Activated naive CD8-positive, alpha-beta T cell treated with anti-CD3 and anti-CD28 coated beads, Interleukin-2, amount 50 U/mL, for 16 hours (primary cell): Measurements from ENCODE around the gene GPA33.
A peak's percentile ranks its signal among the peaks of the same experiment; 100 is the strongest.

Experiments
- DNase-seq: peaks from one replicate; pipeline ENCODE4 v3.0.0-alpha.2; 2020; ENCODE audit warnings: low read depth, low spot score

The GPA33 gene

DNA sequence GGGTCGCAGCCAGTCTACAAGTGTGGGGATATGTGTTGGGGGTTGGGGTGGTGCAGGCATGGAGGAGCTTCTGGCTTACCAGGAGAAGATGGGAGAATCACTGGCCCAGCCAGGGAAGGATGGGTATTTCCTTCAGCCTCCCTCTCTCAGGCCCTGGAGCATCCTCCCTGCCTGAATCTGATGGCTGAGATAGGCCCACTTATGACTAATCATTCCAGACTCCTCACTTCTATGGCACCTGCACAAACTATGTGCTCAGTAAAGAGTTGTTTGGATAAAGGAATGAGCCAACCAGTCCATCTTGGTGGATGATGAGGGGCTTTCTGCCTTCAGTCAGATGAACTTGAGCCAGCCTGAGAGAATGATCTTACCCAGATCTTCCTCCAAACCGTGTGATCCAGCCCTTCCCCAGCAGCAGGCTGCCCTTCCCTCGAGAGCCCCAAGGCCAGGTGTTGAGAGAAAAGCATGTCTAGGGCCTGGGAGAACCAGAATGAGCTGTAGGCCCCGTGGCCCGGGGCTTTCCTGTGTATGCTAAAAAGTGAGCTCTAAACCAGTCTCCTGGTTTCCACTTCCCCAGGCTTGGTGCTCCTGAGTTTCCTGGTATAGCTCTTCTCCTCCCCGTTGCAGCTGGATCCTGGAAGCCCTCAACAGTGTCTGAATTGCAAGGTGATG, 1.3 kb downstream of the GPA33 start:
- DNase-seq: no peak

DNA sequence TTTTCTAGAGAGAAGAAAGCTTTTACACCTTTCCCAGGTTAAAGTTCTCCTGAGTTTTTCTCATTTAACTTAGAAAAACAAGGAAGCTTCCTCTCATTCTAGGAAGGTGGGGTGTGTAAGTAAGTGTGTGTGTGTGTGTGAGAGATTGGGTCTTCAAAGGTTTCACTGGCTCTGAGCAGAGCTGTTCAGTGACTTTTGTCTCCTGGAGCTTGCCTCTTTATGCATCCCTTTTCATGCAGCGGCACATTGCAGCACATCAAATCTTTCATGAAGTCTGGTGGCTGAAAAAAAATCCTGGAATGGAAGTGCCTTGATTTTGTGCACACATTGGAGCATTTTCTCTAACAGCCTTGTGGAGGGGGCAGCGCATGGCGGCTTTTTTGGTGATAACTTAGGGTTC, 3.4 kb downstream of the GPA33 start:
- DNase-seq: no peak

DNA sequence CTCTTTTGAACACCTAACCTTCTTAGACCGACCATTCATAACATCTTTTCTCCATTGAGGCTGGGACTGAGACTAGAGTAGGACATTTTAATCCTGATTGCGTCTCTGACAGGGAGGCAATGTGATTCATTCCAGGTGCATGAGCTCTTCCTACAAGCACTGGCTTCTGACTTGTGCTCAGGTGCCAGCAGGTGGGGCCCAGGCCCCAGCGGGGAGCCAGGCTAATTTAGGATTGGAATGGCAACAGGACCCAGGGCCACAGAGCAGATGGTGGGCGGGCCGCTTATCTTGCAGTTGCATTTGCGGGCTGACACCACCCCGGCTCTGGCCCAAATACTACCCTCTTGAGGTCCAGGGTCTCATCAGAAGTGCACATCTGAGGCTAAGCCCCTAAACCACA, 4.1 kb downstream of the GPA33 start:
- DNase-seq: no peak

DNA sequence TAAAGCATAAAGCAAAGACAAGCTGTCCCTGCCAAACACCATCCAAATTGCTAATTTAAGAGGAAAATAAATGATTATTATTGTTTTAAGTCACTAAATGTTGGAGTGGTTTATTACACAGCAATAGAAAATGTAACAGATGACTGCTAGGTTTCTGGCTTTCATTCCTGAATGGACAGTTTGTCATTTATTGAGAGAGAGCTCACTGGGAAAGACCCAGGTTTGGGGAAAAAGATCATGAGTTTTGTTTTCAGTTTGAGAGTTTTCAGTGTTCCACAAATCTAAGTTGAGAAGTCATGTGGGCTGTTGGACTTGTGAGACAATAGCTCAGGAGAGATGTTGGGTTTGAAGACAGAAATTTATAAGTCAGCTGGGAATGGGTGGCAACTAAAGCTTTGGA, 5.4 kb downstream of the GPA33 start:
- no peak for DNase-seq

DNA sequence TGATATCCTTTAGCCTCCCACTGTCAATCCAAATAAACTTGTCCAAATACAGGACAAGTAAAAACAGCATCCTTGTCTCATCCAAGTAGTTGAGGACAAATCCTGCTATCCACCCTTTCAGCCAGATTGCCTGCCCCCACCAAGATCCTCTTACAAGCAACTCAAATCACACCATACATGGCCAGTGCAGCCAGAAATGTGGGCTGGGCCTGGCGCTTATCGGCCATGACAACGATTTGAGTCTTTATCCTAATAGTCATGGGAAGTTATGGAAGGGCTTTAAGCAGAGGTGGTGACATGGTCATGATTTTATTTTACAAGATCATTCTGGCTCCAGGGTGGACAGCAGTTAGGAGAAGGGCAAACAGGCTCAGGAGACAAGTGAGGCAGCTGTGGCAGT, 6.3 kb downstream of the GPA33 start:
- DNase-seq: no peak

DNA sequence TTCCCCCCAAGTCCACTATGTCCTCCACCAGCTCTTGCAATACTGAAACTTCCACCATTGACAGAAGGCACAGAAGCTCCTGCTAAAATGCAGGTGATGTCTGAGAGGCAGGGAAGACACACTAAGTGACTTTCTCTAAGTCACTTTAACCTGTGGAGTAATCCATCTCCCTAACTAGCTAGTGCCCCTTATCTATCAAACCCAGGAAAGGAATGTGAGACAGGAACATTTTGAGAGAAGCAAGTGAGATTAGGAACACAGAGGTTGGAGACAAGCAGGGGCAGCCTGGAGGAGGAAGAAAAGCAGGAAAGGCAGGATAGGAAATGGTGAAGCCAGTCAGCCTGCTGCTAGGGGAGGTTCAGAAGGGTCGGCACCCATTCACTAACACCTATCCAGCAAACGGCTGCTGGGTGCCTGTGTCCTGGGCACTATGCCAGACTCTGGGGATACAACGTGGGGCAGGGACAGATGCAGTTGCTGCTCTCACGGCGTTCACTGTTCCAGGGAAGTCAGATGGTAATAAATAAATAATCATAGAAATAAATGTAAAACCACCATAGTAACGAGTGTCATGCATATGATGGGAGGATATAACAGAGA, 7.0 kb downstream of the GPA33 start:
- no peak for DNase-seq

DNA sequence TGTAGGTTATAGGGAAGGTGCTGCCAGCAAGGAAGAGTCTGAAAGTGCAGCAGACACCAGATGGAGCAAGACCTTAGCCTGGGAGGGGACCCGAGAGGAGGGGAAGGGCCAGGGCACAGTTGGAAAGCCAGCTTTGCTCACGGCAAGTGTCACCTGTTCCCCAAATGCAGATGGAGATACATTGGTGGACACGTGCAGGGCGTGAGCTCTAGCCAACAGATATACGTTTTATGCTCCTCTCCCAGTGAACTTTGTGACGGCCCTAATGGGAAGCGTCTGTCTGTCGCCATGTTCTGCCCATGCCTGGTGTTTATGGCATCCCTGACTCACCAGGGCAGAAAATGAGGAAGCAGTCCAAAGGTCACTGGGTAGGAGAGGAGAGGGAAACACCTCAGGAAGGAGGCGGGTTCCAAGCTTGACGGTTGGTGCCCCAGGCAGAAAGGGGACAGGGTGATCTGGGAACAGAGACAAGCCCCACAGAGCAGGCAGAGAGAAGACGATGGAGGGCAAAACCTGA, 7.6 kb downstream of the GPA33 start:
- DNase-seq: no peak

DNA sequence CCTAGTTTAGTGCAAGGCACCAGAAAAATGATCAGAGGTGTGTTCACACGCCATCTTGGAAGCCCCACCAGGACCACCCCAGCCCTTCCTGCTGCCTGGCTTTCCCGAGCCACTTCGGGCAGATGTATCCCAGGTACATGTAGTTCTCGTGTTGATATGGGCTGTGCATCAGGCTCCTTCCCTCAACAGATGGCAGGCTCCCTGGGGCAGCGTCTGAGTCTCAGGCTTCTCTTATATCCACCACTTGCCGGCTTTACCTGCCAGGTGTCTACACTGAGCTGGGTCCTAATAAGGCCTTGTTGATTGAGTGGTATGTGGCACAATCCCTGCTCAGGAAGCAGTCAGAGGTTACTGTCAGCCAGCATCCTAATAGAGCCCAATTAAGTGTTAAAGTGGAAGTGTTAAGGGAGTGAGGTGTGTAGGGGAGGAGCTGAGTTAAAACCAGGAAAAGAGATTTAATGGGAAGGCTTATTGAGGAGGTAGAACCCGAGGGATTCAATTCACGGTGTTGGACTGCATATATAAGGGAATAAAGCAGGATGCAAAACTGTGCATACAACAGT, 8.5 kb downstream of the GPA33 start:
- DNase-seq: no peak

DNA sequence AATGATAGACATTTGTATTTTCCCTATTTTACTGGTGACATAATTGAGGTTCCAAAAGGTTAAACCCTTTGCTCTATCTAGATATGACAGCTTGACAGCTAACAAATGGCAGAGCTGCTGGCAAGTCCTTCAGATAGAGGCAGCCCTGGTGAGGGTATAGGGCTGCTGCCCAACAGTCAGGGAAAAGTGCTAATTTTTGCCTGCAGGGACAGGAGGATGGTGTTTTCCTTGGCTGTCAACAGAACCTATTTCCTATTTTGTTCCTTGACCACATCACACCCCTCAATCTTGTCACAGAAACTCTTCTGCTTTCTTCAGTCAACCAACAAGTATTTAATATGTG, 12.3 kb downstream of the GPA33 start:
- DNase-seq: no peak

DNA sequence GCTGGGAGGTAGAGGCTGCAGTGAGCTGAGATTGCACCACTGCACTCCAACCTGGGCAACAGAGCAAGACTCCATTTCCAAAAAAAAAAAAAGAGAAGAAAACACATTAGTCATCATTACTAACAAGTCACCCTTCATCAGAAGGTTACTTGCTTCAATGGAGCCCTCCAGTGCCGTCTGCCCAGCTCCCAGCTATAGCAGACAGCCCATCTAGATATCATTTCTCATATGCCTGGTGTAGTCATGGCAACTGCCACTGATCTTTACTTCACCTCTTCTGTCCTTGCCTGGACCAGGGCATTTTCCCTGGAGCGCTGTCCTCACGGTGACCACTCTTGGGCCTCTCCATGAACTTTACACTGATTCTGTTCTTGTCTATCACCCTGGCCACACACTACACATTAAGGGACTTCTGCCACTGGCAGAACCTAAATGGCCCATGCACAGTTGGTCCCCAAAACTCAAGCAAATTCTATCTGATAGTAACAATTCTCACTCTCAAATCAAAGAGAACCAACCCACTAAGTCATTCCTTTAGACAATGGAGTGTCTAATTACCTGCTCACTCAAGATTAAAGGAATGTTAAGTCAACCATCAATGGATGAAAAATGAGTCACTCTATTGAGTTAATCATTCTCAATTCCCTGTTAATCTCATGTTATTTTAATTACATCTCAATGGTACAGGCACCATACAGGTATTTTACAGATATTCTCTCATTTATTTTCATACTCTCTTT, 12.9 kb downstream of the GPA33 start:
- no peak for DNase-seq

DNA sequence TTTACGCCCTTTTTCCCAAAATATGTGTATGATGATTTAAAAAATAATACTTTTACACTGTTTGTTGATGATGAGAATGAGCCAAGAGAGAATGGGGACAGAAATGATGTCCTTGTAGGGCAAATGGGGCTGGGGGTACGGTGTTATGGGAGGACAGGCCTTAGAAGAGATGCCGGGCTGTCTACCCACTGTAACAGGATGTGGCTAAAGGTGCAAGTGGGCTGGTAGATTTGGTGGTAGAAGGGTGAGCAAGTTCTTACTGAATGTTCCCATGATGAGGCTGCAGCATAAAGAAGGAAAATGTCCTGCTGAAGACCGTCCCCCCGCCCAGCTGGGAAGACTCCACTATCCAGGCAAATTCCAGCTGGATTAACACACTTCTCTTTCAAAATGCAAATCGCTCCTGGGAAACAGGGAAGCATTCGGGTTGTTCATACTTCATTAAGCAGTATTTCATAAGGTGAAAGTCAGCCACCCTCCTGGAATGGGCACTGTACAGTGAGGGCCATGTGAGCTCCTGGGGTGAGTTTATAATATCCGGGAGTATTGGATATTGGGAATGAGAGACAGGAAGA, 14.0 kb downstream of the GPA33 start:
- no peak for DNase-seq

DNA sequence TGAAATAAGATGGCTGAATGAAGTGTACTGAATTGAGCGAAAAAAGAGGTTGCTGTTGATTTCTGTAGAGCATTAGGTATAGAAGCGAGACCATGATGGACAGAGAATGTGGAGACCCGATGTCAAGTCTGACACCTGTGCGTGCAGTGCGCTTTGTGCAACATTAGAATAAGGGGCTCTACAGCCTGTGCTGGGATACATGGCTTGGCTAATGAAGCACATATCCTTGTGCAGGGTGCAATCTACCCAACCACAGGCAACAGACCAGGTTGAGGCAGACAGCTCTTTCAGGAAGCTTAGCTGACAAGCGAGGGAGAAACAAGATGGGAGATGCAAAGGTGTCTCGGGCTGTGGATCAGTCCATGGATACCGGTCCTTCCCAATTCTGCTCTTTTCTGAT, 18.9 kb downstream of the GPA33 start:
- DNase-seq: no peak

DNA sequence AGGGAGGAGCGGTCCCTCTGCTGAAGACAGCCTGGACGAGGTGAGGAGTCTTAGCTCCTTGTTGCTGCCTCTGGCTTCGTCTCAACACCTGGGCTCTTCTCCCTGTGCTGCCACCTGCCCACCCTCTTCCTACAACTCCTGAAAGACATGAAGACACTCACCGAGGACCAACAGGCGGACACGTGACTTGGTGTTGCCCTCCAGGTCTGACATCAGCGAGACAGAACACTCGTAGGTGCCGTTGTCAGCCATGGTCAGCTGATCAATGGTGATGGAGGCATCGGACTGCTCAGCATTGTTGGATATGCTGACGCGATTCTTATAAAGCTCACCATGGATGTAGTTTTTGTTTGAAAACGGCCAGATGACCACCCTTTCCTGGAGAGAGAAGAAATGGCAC, 21.4 kb downstream of the GPA33 start:
- DNase-seq: no peak

DNA sequence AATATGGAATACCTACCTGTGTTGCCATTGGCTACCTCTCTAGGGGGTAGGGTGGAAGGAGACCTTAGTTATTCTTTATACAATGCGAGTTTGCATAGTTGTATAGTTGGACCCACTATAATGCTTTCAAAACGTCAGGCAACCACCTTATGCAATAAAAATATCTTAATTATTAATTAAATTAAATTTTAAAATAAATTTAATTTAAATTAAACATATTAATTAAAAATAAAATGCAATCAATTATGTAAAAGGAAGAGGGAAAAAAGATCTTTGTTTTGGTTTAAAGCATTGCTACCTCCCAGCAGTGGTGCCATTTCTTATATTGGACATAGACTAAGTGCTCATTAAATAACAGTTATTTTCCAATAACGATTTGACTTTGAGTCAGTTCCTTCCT, 22.3 kb downstream of the GPA33 start:
- DNase-seq: no peak

DNA sequence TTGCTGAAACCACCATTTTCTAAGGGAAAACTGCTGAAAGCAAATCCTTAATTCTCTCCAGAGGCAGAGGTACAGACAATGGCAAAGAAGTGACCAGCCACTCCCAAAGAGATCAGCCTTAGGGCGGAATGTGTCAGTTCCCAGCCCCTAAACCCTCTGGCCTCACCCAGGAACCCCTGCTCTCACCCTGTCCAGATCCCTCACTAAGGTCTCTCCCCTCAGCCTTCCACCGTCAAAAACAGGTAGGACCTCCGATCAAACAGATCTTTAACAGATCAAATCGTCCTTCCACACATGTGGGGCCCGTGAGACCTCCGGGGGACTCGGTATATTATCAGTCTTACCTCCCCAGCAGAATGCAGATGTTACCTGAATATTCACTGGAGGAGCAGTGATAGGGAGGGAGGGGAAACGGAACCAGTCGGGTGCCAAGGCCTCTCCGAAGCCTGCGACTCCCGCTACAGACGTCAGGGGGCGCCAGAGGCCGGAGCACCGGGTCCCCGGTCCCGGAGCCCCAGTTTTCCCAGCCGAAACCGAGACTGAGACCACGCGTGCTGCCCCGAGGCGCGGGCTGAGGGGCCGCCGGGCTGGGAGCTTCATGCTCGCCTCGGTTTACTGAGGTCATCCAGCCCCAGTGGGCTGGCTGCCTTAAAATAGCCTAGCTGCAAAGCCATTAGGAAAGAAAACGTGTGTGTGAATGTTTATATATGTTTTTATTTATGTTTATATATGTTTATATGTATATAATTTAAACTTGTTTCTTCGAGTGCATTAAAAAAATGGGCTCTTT, 23.6 kb downstream of the GPA33 start:
- peak; percentile 50 for DNase-seq

DNA sequence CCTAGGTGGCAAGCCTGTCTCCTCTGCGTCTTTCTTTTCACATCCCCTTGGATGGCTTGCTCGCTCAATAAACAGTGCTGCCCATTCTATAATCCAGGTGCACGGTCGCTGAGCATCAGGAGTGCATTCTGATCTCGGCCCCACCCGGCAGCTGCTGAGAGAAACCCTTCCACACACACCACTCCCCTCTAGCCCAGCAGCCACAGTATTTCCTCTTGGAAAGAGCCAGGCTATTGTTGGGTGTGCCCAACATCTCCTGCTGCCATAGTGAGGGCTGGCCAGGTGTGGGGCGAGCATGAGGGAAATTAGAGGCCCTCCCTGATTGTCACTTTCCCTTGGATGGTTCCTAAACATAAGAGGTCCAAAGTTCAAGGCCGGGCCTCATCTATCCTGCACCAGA, 24.7 kb downstream of the GPA33 start:
- DNase-seq: no peak

DNA sequence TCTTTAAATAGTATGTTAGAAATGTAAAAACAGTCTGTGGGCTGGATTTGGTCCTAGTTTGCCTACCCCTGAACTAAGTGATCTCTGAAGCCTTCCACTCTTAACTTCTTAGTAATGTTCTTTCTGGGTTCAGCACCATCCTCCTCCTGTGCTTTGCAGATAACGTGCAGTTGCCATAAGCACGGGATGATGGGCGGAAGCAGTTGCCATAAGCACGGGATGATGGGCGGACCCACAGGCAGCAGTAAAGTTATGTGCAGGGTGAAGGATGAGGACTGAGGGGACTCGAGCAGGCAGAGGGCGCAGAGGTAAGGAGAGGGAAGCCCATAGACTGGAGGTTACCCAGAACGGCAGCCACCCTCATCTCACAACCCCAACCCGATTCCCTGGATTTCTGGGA, 25.6 kb downstream of the GPA33 start:
- no peak for DNase-seq

DNA sequence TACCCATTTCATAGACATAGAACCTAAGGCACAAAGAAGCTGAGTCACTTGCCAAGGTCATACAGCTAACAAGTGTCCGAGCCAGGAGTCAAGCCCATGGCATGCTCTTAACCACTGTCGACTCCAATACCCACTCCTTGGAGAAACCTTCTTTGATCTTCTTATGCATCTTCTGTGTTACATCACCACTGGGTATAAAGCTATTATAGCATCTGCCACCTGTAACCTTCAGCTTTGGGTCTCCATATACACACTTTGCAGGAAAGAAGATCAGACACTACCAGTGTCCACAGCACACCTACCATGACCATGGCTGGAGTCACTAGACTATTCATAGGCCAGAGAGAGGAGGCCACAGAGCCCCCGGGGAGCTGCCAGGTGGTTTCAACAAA, 29.1 kb downstream of the GPA33 start:
- no peak for DNase-seq

DNA sequence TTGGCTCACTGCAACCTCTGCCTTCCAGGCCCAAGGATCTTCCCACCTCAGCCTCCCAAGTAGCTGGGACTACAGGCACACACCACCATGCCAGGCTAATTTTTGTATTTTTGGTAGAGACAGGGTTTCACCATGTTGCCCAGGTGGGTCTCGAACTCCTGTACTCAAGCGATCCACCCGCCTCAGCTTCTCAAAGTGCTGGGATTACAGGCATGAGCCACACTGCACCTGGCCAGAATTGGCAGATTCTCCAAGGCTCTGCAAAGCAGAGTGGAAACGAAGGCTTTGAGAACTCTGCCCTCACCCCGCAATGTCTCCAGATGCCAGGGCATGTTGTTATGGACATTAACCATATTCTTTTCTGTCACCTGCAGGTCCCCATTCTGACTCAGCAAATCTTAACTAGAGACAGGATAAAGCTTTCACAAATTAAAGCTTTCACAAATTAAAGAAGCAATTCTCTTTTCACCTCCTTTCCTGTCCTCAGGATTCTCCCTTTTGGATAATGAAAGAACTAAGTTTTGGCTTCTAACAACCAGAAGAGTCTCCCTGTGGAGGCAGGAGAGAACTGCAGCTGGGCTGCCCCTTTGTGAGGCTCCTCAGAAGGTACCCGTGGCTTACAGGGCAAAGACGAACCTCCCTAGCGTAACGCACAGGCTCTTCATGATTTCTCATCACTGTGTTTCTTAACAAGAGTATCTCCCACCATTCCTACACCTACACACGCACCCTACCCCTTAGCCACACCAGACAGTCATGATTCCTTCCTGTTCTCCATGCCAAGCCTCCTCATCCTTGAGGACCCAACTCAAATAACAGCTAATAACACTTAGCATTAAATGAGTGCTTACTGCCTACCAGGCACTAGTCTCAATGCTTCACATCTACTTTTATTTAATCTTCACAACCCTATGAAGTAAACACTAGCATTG, 29.8 kb downstream of the GPA33 start:
- DNase-seq: no peak

DNA sequence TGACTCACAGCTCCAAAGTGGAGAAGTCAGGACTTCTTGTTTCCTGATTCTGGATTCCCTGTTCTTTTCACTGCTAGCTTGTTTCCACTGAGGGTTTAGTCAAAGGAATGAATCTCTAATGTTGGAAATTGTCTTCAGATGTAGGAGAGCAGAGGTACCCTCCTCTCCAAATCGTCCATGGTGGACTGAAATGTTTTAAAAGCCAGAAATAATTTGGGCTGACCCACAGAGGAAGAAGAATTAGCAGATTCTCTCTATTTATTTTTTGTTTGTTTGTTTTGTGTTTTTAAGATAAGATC, 30.4 kb downstream of the GPA33 start:
- no peak for DNase-seq
